Measurements from ENCODE around the gene LRRFIP1.
"Not testable (repeated sequence)": the region's sequence is repeated elsewhere in the genome, so short reads cannot be mapped to it uniquely, and the experiment has no call there.

The LRRFIP1 gene

DNA sequence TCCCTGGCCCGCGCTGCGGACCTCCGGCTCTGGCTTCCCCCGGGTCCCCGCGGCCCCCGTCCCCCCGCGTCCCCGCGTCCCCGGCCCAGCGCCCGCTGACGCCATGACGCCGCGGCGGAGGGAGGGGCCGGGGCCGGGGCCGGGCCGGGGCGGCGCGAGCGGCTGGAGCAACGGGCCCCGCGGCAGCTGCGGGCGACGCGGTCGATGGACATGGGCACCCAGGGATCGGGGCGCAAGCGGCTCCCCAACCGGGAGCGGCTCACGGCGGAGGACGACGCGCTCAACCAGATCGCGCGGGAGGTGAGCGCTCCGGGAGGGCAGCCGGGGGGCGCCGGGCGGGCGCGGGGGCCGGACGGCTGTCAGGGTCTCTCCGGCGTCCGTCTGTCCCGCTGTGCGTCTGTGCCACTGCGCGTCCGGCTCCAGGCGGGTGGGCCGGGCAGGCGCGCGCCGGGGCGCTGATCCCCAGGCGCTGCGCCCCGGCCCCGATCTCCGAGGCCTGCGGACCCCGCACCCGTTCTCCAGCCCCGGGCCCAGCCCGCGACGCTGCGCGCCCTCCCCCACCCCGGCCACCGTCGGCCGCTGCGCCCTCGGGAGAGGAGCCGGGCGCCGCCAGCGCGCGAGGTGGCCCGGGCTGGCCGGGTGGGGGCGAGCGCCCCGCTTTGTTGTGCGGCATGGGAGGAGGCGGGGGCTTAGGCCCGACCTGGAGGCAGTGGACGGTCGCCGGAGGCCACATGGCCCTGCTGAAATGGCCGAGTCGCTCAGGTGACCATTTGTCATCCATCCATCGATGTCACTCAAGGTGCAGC, at the start of gene LRRFIP1:
TSS of gene LRRFIP1 (plus strand) at position 147 of the 806 bp plus-strand sequence. CDS start at position 205, 58 bp downstream.
- no peak for DNase-seq

GRCh38 chr2:237577956-237578870, 49.2 kb upstream of the LRRFIP1 start:
- no peak for DNase-seq

DNA sequence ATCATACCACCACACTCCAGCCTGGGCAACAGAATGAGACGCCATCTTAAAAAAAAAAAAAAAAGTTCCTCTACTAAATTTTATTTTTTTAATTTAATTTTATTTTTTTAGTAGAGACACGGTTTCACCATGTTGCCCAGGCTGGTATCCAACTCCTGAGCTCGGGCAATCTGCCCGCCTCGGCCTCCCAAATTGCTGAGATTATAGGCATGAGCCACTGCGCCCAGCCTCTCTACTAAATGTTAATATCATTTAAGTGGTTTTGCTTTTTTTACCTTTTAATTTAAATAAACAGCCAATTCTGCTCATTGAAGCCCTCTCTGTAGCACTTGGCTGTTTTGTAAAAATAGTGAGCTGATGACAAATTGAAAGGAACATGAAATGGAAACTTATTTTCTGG, 46.1 kb upstream of the LRRFIP1 start:
- no peak for DNase-seq

GRCh38 chr2:237581751-237582746, 45.3 kb upstream of the LRRFIP1 start:
- DNase-seq: peak; percentile 49

DNA sequence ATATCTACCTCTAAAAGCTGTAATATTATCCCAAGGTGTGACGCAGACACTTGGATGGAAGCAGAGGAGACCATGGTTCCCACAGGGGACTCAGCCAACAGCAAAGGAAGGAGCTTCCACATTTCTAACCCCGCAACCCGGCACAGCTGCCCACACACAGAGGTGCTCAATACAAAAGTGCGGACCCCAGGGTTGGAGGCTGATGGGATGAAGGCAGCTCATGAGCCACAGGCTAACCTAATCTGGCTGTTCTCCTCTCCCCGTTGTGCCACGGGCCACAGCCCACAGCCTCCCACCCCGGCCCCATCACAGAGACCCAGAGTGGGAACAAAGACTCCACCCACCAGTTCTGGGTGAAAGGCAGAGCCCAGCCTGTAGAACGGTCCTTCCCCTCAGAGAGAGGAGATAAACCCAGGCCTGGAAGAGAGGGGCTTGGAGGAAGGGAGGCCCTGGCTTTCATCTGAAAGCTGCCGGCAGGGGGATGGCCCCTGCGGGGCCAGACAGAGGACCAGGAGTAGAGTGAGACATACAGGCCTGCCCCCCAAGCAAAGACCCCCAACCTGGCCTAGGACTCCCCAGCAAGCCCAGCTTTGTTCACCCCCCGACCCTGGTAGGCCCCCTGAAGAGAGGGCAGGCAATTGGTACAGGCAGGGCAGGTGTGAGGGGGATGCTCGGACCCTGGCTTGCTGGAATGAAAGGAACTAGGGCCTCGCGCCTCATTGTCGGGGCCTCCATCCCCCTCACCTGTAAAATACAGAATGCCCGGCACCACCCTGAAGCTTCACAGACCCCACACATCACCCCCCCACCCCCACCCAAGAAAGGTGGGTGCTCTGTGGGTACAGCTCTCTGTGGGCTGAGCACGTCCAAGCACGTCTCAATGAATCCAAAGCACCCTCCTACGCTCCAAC, 43.7 kb upstream of the LRRFIP1 start:
- DNase-seq: no peak

GRCh38 chr2:237585590-237586221, 41.7 kb upstream of the LRRFIP1 start:
- DNase-seq: no peak

DNA sequence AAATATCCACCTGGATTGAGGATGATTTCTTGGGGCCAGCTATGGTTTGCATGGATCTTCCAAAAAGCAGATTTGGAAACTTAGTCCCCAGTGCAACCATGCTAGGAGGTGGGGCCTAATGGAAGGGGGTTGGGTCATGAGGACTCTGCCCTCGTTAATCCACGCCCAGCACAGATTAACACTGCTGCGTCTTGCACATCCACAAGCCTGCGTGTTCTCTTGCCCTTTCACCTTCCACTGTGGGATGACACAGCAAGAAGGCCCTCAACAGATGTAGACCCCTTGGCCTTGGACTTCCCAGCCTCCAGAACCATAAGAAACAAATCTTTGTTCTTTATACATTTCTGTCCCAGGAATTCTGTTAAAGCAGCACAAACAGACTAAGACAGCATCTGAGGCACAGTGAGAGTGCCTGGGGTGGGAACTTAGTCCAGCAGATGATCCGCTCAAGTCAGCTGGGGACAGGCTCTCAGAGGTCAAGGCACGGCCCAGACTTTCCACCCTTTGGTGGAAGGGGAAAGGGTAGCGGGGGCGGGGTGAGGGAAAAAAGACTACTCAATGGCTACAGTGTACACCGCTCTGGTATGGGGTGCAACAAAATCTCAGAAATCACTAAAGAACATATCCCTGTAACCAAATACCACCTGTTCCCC, 39.2 kb upstream of the LRRFIP1 start:
- no peak for DNase-seq

DNA sequence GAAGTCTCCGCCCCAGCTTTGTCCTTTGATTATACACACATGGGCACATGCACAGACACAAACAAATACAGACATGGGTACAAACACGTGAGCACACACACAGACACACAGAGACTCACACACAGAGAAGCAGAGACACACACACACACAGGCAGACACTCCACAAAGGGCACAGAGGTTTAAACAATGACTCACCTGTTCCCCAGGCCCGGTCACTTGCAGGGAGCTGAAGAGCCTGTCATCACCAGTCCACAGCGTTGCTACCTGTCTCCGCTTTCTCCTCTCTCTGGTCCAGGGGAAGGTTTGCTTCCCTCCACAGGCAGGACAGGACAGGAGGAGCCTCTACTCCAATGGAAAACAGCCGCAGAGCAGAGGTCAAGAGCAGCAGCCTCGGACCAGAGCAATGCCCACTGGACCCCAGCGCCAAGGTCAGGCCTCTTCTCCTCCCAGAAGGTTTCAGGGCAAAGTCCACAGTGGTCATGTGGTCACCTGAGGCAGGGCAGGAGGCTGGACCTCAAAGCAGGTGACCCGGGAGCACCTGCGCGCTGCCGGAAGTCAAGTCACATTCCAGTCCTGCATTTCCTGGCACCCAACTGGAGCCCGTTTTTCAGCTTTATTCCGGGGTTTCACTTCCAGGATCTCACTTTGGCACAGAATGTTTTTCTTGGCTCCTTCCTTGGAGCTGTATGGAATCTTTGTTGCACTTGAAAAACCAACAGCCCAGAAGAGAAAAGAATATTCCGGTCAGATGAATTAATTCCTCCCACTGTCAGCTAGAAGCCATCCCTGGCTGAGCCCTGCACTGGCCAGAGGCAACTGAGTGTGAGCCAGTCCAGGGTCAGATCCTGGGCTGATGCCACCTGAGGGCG, 36.9 kb upstream of the LRRFIP1 start, which contains the start of gene RAB17:
TSS of gene RAB17 (minus strand) at position 463 of the 869 bp plus-strand sequence. CDS start 4,580 bp downstream, outside the sequence.
- DNase-seq: no peak

DNA sequence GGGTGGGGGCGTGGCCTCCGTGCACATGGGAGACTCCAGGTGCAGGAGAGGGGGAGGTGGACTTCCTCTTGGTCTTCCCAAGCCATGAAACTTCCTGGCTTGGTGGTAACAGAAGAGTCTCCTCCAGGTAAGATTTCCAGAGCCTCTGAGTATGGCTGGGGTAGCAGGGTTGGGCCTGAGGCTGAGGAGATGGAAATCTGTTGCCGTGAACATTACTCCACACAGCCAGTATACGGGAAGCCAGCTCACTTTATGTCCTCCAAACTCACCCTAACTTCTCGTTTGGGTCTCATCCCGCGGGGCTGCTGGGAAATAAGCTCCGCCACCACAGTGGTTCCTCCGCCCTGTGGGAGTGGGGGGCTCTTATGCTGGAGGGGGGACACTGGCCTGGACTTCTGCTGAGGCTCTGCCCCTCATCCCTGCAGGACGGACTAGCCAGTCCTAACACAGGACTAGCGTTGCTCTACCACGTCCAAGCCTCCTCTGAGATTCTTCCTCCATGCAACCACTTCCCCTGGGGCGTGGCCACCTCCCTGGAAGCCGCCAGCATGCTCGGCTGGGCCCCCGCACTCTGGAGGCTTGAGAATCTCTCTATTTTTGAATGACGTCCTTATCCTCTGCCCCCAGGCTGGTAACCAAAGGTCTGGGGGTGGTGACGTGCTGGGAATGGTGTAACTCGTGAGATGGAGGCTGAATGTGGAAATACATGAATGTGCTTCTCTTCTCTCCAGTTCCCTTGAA, 36.1 kb upstream of the LRRFIP1 start:
- DNase-seq: peak; percentile 8

- no peak for DNase-seq
These were observed 34.9 kb upstream of the LRRFIP1 start for GRCh38 chr2:237592425-237592980.

- no peak for DNase-seq
These were observed 34.4 kb upstream of the LRRFIP1 start for GRCh38 chr2:237593036-237593435.

- DNase-seq: no peak
These were observed 33.6 kb upstream of the LRRFIP1 start for GRCh38 chr2:237593596-237594320.

GRCh38 chr2:237594514-237594871, 32.9 kb upstream of the LRRFIP1 start:
- no peak for DNase-seq

GRCh38 chr2:237595829-237596519, 31.4 kb upstream of the LRRFIP1 start:
- not testable (repeated sequence) for DNase-seq

GRCh38 chr2:237596520-237597195, 30.7 kb upstream of the LRRFIP1 start:
- DNase-seq: no peak
